Measurements from ENCODE around the gene KRI1.
A peak's percentile ranks its signal among the peaks of the same experiment; 100 is the strongest.
"Not testable (repeated sequence)": the region's sequence is repeated elsewhere in the genome, so short reads cannot be mapped to it uniquely, and the experiment has no call there.

The KRI1 gene

DNA sequence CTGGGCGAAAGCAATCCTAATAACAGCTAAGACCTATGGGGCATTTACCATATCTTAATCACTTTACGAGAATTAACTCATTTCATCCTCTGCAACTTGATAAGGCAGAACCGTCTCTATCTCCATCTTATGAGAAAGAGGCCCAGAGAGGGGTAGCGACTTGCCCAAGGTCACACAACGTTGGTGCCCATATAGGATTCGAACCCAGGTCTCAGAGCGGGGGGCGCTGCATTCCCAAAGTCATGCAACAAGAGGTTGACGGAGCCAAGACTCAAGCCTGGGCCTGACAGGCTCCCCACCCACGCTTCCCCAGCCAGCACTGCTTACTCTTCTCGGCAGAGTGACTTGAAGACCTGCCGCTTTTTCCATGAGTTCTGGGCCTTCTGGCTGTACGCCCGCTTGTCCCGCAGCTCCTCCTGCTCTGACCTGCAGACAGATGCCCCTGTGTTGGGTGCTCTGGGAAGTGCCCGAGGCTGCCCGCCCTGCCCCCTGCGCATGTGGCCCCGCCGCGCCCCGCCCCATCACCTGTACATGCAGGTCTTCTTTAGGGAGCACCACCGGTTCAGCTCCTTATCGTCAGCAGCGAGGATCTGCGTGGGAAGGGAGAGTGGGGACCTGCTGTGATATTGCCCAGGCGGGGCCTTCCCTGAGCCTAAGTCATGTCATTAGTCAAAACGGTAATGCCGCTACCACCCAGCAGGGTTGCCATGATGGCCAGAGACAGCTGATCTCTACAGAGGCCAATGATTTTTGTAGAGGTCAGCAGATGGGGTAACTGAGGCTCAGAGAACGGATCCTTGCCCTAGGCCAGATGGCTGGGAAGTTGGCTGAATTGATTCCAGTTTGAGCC, 10.8 kb downstream of the KRI1 start:
- no peak for DNase-seq (ENCODE audit: low read depth)
- H3K4me1 ChIP-seq (ENCODE audit: control insufficient read depth, insufficient read depth, low read length): no peaks in the 10 kb centered on the region
- no peak overlapping the region for H3K4me3 ChIP-seq (ENCODE audit: low read length)
- H3K36me3 ChIP-seq (ENCODE audit: control insufficient read depth, insufficient read depth, low read length, severe bottlenecking): peaks cover 77% of the 10 kb centered on the region
- no peaks in the 10 kb centered on the region for H3K9me3 ChIP-seq (ENCODE audit: control insufficient read depth, low read length)
- H3K27me3 ChIP-seq (replicated peaks; ENCODE audit: control insufficient read depth, insufficient read depth, low read length): no peaks in the 10 kb centered on the region
- no peak overlapping the region for H3K9ac ChIP-seq (ENCODE audit: low read length)

DNA sequence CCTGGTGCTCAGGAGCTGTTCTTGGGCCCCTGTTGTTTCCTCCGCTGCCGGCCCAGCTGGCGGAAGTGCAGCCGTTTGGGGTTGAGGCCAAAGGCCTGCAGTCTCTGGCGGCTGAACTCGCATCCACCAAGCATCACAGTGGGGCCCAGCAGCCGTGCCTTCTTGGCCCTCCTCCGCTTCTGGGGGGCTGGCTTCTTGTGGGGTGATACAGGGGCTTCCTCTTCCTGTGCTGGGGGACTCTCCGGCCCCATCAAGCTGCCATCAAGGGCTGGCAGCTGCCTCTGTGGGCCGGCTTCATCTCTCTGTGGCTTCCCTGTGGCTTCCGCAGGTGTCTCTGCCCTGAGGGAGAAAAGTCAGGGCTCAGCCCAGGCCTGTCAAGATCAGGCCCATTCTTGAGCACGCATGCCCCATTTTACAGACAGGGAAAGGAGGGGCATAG, 11.8 kb downstream of the KRI1 start:
- no peak for DNase-seq (ENCODE audit: low read depth)
- Histone ChIP-seq H3K4me3 (ENCODE audit: low read length) (no peak overlapping the region), H3K4me1 (ENCODE audit: control insufficient read depth, insufficient read depth, low read length) (no peaks in the 10 kb centered on the region), H3K9ac (ENCODE audit: low read length) (no peak overlapping the region), H3K9me3 (ENCODE audit: control insufficient read depth, low read length) (no peaks in the 10 kb centered on the region), H3K36me3 (ENCODE audit: control insufficient read depth, insufficient read depth, low read length, severe bottlenecking) (peaks cover 75% of the 10 kb centered on the region), H3K27me3 (replicated peaks; ENCODE audit: control insufficient read depth, insufficient read depth, low read length) (no peaks in the 10 kb centered on the region)

DNA sequence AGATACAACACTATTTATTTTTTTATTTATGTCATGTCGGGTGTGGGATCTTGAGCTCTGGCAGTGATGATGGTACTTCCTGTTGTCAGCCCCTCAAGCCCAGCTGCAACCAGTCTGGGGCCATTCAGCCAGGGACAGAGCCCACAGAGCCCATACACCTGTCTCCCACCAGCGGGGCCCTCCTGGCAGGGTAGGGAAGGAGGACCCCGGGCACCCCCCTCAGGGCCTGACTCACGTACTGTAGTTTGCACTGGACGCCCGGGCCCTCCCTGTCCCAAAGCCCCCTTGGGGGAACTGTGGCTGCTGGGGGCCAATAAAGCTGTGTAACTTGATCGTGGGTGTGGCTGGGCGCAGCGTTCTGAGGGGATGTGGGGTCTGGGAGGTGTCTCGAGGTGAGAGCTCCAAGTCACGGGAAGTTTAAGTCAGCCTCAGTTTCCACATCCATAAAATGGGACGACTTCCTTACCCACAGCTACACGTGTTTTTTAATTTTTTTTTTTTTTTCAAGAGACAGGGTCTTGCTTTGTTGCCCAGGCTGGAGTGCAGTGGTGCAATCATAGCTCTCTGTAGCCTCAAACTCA, 12.6 kb downstream of the KRI1 start:
- Histone ChIP-seq H3K36me3 (ENCODE audit: control insufficient read depth, insufficient read depth, low read length, severe bottlenecking) (peaks cover 77% of the 10 kb centered on the region), H3K9me3 (ENCODE audit: control insufficient read depth, low read length) (no peaks in the 10 kb centered on the region), H3K4me1 (ENCODE audit: control insufficient read depth, insufficient read depth, low read length) (no peaks in the 10 kb centered on the region), H3K27me3 (replicated peaks; ENCODE audit: control insufficient read depth, insufficient read depth, low read length) (no peaks in the 10 kb centered on the region), H3K4me3 (ENCODE audit: low read length) (no peak overlapping the region), H3K9ac (ENCODE audit: low read length) (no peak overlapping the region)
- DNase-seq (ENCODE audit: low read depth): no peak

GRCh38 chr19:10552510-10553053, 13.2 kb downstream of the KRI1 start:
- Histone ChIP-seq H3K4me1 (ENCODE audit: control insufficient read depth, insufficient read depth, low read length) (no peaks in the 10 kb centered on the region), H3K4me3 (ENCODE audit: low read length) (no peak overlapping the region), H3K27me3 (replicated peaks; ENCODE audit: control insufficient read depth, insufficient read depth, low read length) (no peaks in the 10 kb centered on the region), H3K36me3 (ENCODE audit: control insufficient read depth, insufficient read depth, low read length, severe bottlenecking) (peaks cover 72% of the 10 kb centered on the region), H3K9me3 (ENCODE audit: control insufficient read depth, low read length) (no peaks in the 10 kb centered on the region), H3K9ac (ENCODE audit: low read length) (no peak overlapping the region)
- DNase-seq (ENCODE audit: low read depth): peak; percentile 22

DNA sequence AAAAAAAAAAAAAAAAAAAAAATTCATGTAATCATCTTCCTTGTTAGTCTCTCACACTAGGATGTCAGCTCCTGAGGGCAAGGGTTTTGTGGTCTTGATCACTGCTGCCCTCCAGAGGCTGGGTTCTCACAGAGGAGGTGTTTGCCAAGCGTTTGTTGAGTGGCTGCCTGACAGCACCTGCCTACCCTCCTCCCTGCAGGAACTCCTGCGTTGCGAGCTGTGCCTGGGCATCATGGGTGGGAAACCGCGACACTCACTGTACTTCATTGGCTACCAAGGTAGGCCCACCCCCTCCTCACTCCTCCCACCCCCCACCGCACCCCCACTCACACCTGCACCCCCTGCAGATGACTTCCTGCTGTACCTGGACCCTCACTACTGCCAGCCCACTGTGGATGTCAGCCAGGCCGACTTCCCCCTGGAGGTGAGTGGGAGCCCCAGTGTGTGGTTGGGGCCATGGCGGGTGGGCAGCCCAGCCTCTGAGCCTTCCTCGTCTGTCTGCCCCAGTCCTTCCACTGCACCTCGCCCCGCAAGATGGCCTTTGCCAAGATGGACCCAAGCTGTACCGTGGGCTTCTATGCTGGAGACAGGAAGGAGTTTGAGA, 14.0 kb downstream of the KRI1 start:
- H3K4me3 ChIP-seq (ENCODE audit: low read length): no peak overlapping the region
- H3K27me3 ChIP-seq (replicated peaks; ENCODE audit: control insufficient read depth, insufficient read depth, low read length): no peaks in the 10 kb centered on the region
- H3K4me1 ChIP-seq (ENCODE audit: control insufficient read depth, insufficient read depth, low read length): no peaks in the 10 kb centered on the region
- no peaks in the 10 kb centered on the region for H3K9me3 ChIP-seq (ENCODE audit: control insufficient read depth, low read length)
- no peak overlapping the region for H3K9ac ChIP-seq (ENCODE audit: low read length)
- peaks cover 72% of the 10 kb centered on the region for H3K36me3 ChIP-seq (ENCODE audit: control insufficient read depth, insufficient read depth, low read length, severe bottlenecking)
- peak; percentile 36 for DNase-seq (ENCODE audit: low read depth)

GRCh38 chr19:10551006-10551405, 14.8 kb downstream of the KRI1 start:
- H3K4me3 ChIP-seq (ENCODE audit: low read length); H3K9me3 ChIP-seq (ENCODE audit: control insufficient read depth, low read length); DNase-seq (ENCODE audit: low read depth); H3K9ac ChIP-seq (ENCODE audit: low read length); H3K27me3 ChIP-seq (replicated peaks; ENCODE audit: control insufficient read depth, insufficient read depth, low read length); H3K4me1 ChIP-seq (ENCODE audit: control insufficient read depth, insufficient read depth, low read length): not testable (repeated sequence)
- H3K36me3 ChIP-seq (ENCODE audit: control insufficient read depth, insufficient read depth, low read length, severe bottlenecking): peaks cover 65% of the 10 kb centered on the region

GRCh38 chr19:10550336-10550735, 15.5 kb downstream of the KRI1 start:
- Histone ChIP-seq H3K9me3 (ENCODE audit: control insufficient read depth, low read length) (no peaks in the 10 kb centered on the region), H3K4me1 (ENCODE audit: control insufficient read depth, insufficient read depth, low read length) (no peaks in the 10 kb centered on the region), H3K36me3 (ENCODE audit: control insufficient read depth, insufficient read depth, low read length, severe bottlenecking) (peaks cover 58% of the 10 kb centered on the region), H3K9ac (ENCODE audit: low read length) (no peak overlapping the region), H3K27me3 (replicated peaks; ENCODE audit: control insufficient read depth, insufficient read depth, low read length) (no peaks in the 10 kb centered on the region), H3K4me3 (ENCODE audit: low read length) (no peak overlapping the region)
- no peak for DNase-seq (ENCODE audit: low read depth)

GRCh38 chr19:10549733-10550132, 16.1 kb downstream of the KRI1 start:
- peaks cover 5% of the 10 kb centered on the region for H3K4me1 ChIP-seq (ENCODE audit: control insufficient read depth, insufficient read depth, low read length)
- no peak overlapping the region for H3K9ac ChIP-seq (ENCODE audit: low read length)
- H3K36me3 ChIP-seq (ENCODE audit: control insufficient read depth, insufficient read depth, low read length, severe bottlenecking): peaks cover 53% of the 10 kb centered on the region
- no peak overlapping the region for H3K4me3 ChIP-seq (ENCODE audit: low read length)
- no peaks in the 10 kb centered on the region for H3K27me3 ChIP-seq (replicated peaks; ENCODE audit: control insufficient read depth, insufficient read depth, low read length)
- H3K9me3 ChIP-seq (ENCODE audit: control insufficient read depth, low read length): no peaks in the 10 kb centered on the region
- DNase-seq (ENCODE audit: low read depth): no peak

GRCh38 chr19:10548746-10549276, 17.0 kb downstream of the KRI1 start:
- H3K9me3 ChIP-seq (ENCODE audit: control insufficient read depth, low read length): no peaks in the 10 kb centered on the region
- peaks cover 8% of the 10 kb centered on the region for H3K4me1 ChIP-seq (ENCODE audit: control insufficient read depth, insufficient read depth, low read length)
- H3K9ac ChIP-seq (ENCODE audit: low read length): no peak overlapping the region
- no peak overlapping the region for H3K4me3 ChIP-seq (ENCODE audit: low read length)
- no peak for DNase-seq (ENCODE audit: low read depth)
- peaks cover 44% of the 10 kb centered on the region for H3K36me3 ChIP-seq (ENCODE audit: control insufficient read depth, insufficient read depth, low read length, severe bottlenecking)
- no peaks in the 10 kb centered on the region for H3K27me3 ChIP-seq (replicated peaks; ENCODE audit: control insufficient read depth, insufficient read depth, low read length)

DNA sequence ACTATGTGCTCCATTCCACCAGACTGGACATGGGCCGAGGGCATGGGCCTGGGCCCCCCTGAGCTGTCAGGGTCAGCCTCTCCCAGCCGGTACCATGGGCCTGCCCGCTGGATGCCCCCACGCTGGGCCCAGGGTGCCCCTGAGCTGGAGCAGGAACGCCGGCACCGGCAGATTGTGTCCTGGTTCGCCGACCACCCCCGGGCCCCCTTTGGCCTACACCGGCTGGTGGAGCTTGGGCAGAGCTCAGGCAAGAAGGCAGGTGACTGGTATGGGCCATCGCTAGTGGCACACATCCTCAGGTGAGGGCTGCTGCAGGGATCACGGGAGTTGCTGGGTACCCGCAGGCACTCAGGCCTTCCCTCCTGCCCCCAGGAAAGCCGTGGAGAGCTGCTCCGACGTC, 19.0 kb downstream of the KRI1 start:
- H3K9me3 ChIP-seq (ENCODE audit: control insufficient read depth, low read length): no peaks in the 10 kb centered on the region
- H3K9ac ChIP-seq (ENCODE audit: low read length): no peak overlapping the region
- peaks cover 8% of the 10 kb centered on the region for H3K4me1 ChIP-seq (ENCODE audit: control insufficient read depth, insufficient read depth, low read length)
- DNase-seq (ENCODE audit: low read depth): no peak
- no peak overlapping the region for H3K4me3 ChIP-seq (ENCODE audit: low read length)
- no peaks in the 10 kb centered on the region for H3K27me3 ChIP-seq (replicated peaks; ENCODE audit: control insufficient read depth, insufficient read depth, low read length)
- peaks cover 24% of the 10 kb centered on the region for H3K36me3 ChIP-seq (ENCODE audit: control insufficient read depth, insufficient read depth, low read length, severe bottlenecking)

- H3K36me3 ChIP-seq (ENCODE audit: control insufficient read depth, insufficient read depth, low read length, severe bottlenecking): peaks cover 19% of the 10 kb centered on the region
- H3K4me1 ChIP-seq (ENCODE audit: control insufficient read depth, insufficient read depth, low read length): peaks cover 8% of the 10 kb centered on the region
- H3K27me3 ChIP-seq (replicated peaks; ENCODE audit: control insufficient read depth, insufficient read depth, low read length): peaks cover 3% of the 10 kb centered on the region
- no peaks in the 10 kb centered on the region for H3K9me3 ChIP-seq (ENCODE audit: control insufficient read depth, low read length)
- peak overlapping the region; percentile 90 for H3K4me3 ChIP-seq (ENCODE audit: low read length)
- DNase-seq (ENCODE audit: low read depth): no peak
- H3K9ac ChIP-seq (ENCODE audit: low read length): peak overlapping the region; percentile 92
Observed at GRCh38 chr19:10544753-10545251, 21.0 kb downstream of the KRI1 start.
